GM18520 (cell line): ENCODE measurements around the gene JSRP1.

Source experiments
- ATAC-seq: cut with Tn5 transposase; IDR thresholded peaks from one replicate; pipeline ENCODE4 v1.9.1; 2021; ENCODE audit not compliant: unreplicated experiment

The JSRP1 gene

DNA sequence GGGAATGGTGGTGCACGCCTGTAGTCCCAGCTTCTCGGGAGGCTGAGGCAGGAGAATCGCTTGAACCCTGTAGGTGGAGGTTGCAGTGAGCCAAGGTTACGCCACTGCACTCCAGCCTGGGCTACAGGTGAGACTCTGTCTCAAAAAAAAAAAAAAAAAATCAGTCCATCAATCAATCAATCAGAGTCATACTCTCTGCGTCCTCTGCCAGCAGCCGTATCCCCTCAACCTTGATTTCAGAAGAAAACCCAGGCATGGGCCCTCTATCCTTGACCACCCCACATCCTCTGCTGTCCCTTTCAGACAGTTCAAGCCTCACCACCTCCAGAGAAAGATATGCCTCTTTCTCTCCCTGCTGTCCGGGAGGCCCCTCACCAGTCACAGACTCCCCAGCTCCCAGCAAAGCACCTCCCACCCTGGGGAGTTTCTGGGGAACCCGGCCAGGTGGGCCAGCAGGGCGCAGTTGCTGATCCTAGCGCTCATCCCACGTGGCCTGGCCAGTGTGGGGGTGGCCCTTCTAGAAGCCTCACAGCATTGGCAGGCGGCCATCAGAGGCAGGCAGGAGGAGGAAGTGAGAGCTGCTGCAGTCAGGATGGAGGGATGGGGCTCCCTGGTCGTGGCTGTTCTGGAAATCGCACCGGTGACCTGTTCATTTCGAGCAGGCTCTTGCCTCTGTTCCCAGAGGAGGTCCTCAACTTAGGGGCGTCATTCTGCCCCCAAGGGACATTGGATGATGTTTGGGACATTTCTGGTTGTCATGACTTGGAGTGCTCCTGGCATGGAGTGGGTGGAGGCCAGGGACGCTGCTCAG, 10.2 kb upstream of the JSRP1 start:
- ATAC-seq: no peak

DNA sequence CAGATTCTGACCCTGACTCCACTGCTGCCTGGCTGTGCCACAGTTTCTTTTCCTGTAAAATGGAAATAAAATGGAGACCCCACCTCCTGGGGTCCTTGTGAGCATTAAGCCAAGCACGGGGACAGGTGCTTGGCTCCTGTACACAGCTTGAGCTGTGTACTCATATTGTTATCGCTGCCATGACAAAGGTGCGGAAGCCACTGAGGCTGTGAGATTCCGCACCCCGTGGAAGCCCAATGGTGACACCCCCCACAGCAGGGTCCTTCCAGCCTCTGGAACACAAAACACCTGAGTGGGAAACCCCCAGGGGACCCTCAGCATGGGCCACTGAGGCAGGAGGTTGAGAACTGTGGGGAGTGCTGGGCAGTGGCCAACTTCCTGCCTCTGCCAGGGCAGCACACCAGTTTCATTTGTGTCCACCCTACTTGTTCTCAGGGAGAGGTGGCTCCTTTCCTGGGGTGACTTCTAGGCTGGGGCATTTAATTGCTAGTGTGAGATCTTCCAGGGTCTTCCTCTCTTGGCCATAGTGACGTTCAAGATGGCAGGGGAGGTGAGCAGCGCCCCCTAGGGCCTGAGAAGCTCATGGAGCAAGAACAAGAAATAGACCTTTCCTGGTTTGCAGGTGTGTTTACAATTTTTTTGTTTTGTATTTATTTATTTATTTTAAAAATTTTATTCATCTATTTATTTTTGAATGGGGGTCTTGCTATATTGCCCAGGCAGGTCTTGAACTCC, 5.4 kb upstream of the JSRP1 start:
- no peak for ATAC-seq

DNA sequence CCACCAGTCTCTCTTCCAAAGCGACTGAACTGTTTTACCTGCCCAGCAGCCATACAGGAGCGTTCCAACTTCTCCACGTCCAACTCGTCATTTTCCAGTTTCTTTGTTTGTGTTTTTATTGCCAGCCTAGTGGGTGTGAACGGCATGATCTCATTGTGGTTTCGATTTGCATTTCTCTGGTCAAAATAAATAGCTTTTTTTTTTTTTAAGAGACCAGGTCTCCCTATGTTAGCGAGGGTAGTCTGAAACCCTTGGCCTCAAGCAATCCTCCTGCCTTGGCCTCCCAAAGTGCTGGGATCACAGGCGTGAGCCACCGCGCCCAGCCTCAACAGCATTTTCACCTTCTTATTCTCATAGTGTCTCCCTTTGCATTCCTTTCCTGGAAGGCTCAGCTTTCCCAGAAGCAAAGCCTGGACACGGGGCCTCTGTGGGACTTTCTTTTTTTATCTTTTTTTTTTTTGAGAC, 4.2 kb upstream of the JSRP1 start:
- no peak for ATAC-seq

DNA sequence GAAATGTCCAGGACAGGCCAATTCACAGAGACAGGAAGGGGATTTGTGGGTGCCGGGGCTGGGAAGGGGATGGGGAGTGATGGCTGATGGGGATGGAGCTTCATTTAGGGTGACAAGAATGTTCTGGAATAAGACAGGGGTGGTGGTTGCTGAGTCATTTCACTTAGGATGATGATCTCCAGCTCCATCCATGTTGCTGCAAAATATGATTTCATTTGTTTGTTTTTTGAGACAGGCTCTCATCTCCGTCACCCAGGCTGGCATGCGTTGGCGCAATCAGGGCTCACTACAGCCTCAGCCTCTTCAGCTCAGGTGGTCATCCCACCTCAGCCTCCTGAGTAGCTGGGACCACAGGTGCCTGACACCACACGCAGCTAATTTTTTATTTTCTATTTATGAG, 3.1 kb upstream of the JSRP1 start:
- no peak for ATAC-seq

DNA sequence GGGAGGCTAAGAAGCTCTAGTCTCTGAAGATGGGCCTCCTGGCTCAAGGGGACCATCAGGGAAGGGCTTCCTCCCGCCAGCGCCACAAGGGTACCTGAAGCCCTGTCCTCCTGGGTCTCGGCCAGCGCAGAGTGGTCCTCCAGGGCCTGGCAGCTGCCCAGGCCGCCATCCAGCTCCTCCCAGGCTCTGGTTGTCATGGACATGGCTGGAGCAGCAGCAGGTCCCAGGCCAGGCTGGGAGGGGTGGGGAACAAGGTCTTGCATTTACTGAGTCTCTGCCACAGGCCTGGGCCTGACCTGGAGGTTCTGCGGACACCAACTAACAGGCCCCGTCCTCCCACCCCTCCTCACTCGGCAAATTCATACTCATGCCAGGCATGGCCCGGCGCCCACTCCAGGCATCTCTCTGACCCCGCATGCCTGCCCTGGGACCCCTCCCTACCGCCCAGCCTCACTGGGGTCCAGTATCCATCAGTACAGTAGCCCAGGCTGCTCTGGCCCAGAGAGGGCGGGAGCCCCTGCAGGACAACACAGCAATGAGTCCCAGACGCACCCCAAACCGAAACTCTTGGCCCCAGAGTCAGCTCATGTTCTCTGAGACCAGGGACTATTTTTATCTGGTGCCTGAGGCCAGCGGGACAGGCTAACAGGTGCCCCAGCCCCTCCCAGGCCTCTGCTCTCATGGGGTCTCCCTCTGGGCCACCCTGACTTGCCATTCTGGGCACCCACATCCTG, 938 bp downstream of the JSRP1 start:
- no peak for ATAC-seq

DNA sequence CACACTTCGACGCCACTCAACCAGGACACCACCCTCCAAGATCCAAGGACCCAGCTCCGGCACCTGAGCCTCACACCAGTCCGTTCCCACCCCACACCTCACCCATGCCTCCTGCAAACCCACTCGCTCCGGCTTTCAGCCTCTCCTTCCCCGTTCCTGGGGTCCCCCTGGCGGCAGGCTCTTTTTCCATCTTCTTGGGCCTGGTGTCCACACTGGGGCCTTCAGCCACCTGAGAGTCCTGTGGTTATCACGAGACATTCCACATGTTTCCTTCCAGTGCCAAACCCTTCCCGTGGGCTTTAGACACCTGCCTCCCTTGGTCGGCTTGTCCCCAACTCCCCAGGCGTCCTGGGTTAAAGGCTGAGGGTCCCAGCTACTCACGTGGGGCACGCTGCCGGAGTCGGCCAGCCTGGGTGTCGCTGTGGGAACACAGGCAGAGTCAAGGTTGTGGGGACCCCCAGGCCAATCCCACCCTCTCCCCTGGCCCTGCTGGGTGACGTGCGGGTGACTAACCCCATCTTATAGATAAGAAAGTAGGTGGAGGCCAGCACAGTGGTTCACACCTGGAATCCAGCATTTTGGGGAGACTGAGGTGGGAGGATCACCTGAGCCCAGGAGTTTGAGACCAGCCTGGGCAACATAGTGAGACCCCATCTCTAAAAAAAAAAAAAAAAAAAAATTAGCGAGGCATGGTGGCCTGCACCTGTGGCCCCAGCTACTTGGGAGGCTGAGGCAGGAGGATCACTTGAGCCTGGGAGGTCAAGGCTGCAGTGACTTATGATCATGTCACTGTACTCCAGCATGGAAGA, 1.9 kb downstream of the JSRP1 start:
- ATAC-seq: no peak

DNA sequence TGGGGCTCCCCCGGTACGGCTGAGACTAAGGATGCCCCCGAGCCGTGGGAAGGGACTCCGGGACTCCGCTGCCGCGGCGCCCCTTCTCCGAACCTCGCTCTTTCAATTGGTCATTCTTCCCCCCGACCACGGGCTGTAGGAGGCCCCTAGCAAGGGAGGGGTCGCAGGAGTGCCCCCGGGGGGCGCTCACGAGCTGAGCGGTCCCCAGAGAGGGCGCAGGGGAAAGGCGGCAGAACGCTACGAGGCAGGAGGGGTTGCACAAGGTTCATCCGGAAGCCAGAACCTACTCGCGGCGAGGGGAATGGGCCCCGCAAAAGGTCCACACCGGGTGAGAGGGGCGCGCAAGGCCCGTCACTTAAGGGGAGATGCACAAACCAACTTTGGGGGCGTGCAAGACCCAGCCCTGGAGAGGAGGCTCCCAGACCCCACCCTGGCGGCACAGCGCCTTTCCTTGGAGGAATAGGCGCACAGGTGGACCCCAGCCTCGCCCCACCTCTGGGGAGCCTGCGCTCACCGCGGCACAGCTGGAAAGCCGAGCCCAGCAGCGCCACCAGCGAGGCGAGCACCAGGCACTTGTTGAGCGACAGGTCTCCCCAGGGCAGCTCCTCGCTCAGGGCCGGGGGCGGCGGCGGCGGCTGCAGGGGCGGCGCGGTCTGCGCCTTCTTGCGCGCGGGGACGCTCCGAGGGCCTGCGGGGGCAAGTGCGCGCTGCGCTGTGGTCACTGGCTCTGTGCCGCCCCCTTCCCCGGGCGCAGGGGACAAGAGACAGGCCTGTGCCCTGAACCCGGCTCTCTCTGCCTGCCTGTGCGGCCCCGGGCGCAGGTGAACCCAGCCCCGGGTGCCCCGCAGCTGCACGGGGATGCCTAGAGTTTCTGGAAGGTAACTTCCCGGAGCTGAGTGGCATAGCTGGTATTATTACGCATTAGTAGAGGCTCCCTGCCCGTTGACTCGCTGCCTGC, 2.8 kb downstream of the JSRP1 start:
- no peak for ATAC-seq

DNA sequence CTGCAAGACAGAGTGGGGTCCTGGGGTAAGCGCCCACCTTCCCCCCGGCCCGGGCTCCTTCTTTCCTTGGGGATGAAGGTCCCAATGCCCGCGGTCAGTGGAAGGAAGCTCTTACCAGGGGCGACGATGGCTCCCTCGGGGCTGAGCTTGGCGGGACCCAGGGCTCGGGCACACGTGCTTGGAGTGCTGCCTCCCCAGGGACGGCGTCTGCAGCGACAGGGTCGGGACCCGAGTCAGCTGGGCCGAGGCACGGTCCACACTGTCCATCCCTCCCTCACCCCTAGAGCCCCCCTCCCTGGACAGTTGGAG, 3.5 kb downstream of the JSRP1 start:
- ATAC-seq: no peak

DNA sequence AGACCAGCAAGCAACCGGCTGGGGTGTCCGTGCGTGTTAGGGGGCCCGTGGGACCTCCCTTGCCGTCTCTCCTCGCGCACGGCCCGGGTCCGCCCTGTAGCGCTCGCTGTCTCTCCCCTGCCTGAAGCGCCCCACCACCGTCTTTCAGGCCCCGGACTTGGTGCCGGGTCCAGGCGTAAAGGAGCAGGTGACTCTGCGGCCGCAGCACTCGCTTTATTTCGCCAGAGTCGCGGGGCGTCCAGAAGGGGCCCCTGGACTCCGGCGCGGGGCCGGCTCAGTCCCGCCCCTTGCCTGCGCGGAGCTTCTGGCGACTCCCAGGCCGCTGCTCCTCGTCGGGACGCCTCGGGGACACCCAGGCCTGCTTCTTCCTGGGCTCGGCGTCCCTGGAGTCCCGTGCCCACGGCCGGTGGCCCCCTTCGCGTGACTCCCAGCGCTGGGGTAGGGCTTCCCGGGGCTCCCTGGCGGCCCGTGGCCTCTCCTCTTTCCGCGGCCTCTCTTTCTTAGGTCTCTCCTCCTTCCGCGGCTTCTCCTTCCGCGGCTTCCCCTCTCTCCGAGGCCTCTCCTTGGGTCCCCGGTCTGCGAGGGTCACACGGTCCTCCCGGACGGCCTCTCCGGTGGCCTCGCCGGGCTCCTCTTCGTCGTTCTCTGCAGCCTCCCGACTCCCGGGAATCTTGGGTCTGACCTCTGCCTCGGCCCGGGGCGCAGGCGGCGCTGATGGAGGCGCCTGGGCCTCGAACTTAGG, 4.0 kb downstream of the JSRP1 start:
- ATAC-seq: no peak

DNA sequence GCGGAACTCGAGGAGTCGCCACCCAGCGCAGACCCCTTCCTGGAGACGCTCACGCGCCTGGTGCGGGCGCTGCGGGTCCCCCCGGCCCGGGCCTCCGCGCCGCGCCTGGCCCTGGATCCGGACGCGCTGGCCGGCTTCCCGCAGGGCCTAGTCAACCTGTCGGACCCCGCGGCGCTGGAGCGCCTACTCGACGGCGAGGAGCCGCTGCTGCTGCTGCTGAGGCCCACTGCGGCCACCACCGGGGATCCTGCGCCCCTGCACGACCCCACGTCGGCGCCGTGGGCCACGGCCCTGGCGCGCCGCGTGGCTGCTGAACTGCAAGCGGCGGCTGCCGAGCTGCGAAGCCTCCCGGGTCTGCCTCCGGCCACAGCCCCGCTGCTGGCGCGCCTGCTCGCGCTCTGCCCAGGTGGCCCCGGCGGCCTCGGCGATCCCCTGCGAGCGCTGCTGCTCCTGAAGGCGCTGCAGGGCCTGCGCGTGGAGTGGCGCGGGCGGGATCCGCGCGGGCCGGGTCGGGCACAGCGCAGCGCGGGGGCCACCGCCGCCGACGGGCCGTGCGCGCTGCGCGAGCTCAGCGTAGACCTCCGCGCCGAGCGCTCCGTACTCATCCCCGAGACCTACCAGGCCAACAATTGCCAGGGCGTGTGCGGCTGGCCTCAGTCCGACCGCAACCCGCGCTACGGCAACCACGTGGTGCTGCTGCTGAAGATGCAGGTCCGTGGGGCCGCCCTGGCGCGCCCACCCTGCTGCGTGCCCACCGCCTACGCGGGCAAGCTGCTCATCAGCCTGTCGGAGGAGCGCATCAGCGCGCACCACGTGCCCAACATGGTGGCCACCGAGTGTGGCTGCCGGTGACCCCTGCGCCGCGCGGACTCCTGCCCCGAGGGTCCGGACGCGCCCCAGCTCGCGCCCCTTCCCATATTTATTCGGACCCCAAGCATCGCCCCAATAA, 4.8 kb downstream of the JSRP1 start:
- ATAC-seq: no peak

DNA sequence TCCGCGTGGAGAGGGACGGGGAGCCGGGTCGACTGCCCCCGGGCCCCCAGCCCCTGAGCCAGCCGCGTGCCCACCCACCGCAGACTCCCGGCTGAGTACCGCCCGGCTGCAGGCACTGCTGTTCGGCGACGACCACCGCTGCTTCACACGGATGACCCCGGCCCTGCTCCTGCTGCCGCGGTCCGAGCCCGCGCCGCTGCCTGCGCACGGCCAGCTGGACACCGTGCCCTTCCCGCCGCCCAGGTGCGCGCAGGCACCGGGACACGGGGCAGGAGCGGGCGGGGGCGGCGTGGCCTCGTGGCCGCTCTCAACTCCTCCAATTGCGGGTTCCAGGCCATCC, 5.5 kb downstream of the JSRP1 start:
- no peak for ATAC-seq

DNA sequence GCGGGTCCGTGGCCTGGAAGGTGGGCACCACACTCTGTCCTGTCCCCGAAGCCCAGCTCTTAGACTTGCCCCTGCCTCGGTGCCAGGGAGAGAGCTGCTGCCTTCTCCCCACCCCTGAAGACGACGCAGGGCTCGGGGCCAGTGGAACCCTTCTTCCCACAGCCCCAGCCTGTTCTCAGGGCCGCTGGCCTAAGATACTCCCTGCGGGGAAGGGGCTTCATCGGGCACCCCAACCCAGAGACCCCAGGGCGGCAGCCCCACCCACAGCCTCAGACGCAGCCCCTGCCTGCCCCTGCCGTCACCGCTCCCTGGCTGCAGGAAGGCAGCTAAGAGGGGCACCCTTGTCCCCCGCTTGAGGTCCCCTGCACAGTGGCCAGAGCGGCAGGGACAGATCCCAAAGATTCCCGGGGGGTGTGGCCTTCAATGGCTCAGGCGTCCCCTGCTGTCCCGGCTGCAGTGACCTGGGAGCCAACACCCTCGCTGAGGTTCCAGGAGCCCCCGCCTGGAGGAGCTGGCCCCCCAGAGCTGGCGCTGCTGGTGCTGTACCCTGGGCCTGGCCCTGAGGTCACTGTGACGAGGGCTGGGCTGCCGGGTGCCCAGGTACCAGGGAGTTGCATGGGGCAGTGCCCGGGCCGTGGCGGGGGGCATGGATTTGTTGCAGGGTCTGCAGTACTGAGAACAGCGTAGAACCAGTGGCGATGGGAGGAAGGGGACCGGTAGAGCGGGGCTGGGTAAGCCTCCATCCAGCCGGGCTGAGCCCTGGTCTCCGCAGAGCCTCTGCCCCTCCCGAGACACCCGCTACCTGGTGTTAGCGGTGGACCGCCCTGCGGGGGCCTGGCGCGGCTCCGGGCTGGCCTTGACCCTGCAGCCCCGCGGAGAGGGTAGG, 6.1 kb downstream of the JSRP1 start:
- ATAC-seq: no peak

DNA sequence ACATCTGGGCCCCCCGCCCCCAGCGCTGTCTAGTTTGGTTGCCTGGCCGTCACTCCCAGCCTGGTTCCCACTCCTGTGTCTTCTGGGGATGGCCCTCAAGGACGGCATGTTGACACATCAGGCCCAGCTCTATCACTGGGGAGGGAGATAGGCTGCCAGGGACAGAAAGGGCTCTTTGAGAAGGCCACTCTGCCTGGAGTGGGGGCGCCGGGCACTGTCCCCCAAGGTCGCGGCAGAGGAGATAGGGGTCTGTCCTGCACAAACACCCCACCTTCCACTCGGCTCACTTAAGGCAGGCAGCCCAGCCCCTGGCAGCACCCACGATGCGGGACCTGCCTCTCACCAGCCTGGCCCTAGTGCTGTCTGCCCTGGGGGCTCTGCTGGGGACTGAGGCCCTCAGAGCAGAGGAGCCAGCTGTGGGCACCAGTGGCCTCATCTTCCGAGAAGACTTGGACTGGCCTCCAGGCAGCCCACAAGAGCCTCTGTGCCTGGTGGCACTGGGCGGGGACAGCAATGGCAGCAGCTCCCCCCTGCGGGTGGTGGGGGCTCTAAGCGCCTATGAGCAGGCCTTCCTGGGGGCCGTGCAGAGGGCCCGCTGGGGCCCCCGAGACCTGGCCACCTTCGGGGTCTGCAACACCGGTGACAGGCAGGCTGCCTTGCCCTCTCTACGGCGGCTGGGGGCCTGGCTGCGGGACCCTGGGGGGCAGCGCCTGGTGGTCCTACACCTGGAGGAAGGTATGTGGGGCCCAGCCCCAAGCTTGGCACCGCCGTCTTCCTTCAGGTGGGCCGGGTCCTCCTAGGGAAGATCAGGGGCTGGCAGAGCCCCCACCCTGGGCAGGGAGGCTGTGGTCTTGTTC, 7.0 kb downstream of the JSRP1 start, which contains the start of gene AMH:
TSS of gene AMH (plus strand) at position 314 of the 857 bp plus-strand sequence. CDS start at position 324, 10 bp downstream.
- no peak for ATAC-seq

DNA sequence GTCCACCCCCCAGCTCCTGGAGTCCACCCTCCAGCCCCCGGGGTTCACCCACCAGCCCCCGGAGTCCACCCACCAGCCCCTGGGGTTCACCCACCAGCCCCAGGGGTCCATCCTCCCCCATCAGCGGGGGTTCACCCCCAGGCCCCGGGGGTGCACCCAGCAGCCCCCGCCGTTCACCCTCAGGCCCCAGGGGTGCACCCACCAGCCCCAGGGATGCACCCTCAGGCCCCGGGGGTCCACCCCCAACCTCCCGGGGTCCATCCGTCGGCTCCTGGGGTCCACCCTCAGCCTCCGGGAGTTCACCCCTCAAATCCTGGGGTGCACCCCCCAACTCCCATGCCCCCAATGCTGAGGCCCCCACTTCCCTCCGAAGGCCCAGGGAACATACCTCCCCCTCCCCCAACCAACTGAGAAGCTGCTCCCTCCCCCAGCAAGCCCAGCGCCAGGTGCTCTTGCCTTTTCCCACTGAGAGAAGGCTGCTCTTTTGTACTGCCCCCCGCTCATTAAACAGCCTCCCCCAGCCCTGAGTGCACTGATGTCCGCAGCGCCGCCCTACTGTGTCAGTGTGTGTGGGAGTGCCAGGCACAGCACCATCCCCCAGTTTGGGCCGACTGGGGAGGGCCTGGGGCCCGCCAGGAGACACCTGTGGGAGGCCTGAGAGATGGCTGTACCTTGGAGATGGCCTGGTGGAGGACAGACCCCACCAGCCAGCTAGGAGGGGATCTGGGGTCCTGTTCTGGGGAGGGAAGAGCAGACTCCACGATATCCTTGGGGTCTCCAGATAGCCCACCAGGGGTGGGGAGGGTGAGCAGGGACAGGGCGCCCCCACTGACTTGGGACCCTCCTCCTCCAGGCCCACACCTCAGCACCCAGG, 7.8 kb downstream of the JSRP1 start:
- no peak for ATAC-seq

DNA sequence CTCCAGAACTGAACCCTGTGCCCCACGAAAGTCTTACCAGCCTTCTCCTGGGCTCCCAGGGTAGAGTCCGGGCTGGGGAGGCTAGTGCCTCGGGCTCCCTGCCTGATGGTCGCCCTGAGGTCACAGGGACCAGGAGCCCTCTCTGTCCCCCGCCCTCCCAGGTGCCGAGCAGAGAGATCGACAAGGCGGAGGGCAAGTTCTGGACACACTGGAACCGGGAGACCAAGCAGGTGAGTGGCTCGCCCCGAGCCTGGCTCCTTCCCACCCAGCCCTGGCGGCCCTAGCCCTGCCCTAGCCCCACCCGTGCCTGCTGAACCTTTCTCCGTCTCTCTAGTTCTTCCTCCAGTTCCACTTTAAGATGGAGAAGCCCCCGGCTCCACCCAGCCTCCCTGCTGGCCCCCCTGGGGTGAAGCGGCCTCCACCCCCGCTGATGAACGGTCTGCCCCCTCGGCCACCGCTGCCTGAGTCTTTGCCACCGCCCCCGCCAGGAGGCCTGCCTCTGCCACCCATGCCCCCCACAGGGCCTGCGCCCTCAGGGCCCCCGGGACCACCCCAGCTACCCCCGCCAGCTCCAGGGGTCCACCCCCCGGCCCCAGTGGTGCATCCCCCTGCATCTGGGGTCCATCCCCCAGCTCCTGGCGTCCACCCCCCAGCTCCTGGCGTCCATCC, 8.7 kb downstream of the JSRP1 start:
- no peak for ATAC-seq
